NCI-H226 (cell line): ENCODE measurements around the gene ZBTB5.
"Not testable (repeated sequence)": the region's sequence is repeated elsewhere in the genome, so short reads cannot be mapped to it uniquely, and the experiment has no call there.

Experiments used
- DNase-seq: peaks from one replicate; pipeline ENCODE4 v3.0.0-alpha.2; 2015

The ZBTB5 gene

GRCh38 chr9:37397948-37398347 is 67.3 kb downstream of the ZBTB5 start:
- DNase-seq: not testable (repeated sequence)

GRCh38 chr9:37395663-37396062 is 69.6 kb downstream of the ZBTB5 start:
- DNase-seq: no peak

- DNase-seq: no peak
Measured at GRCh38 chr9:37395229-37395628, 70.0 kb downstream of the ZBTB5 start.

GRCh38 chr9:37392272-37392671 is 73.0 kb downstream of the ZBTB5 start:
- DNase-seq: no peak

GRCh38 chr9:37390759-37391158 is 74.5 kb downstream of the ZBTB5 start:
- no peak for DNase-seq
